DMS53 (cell line): ENCODE measurements around the gene MPG.
"Not testable (repeated sequence)": the region's sequence is repeated elsewhere in the genome, so short reads cannot be mapped to it uniquely, and the experiment has no call there.

Source experiments
- DNase-seq: peaks from one replicate; lab custom pipeline; 2025; lab: John Stamatoyannopoulos, UW

Gene MPG, protein sequence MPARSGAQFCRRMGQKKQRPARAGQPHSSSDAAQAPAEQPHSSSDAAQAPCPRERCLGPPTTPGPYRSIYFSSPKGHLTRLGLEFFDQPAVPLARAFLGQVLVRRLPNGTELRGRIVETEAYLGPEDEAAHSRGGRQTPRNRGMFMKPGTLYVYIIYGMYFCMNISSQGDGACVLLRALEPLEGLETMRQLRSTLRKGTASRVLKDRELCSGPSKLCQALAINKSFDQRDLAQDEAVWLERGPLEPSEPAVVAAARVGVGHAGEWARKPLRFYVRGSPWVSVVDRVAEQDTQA

DNA sequence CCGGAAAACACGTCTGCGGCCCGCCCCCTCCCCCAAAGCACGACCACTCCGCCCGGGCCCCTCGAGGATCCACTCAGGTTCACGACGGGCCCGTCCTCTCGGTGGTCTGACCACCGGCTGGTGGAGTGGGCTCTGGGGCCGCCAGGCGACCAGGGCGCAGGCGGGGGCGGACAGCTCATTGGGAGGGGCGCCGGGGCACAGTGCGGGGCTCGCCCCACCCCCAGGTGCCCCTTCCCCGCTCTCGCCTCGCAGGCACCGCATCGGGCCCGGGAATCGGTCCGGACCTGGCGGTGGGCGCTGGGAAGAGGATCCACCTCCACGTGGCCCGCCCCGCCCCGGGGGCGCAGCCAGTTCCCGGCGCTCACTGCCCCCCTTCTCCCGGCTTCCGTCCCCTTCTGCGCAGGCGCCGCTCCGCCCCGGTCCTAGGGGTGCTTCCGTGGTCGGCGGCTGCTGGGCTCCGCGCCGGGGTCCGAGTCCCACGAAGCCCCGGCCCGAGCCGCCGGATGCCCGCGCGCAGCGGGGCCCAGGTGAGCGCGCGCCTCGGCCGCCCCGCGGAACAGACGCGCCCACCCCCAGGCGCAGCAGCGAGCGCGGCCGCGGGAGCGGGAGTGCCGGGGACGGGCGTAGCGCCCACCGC, at the start of gene MPG:
TSS of gene MPG (plus strand) at position 419 of the 637 bp plus-strand sequence. CDS start at position 504, 85 bp downstream.
- DNase-seq, result peak; percentile 84

DNA sequence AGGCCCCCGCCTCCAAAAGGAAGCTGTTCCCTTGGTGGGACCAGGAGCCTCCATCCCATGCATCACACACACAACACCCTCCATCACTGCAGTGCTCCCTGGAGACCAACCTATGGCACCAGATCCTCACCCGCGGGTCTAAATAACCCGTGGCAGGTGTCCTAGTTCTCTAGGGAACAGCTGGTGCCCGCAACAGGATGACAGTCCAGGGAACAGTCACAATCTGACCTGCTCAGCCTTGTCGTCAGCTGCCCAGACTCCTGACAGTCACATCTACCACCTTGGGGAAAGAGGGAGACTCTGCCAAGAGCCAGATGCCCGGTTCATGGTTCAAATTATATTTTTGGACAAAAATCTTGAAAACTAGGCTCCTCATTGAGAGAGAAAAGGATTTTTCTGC, 47.4 kb upstream of the MPG start:
- peak; percentile 35 for DNase-seq

DNA sequence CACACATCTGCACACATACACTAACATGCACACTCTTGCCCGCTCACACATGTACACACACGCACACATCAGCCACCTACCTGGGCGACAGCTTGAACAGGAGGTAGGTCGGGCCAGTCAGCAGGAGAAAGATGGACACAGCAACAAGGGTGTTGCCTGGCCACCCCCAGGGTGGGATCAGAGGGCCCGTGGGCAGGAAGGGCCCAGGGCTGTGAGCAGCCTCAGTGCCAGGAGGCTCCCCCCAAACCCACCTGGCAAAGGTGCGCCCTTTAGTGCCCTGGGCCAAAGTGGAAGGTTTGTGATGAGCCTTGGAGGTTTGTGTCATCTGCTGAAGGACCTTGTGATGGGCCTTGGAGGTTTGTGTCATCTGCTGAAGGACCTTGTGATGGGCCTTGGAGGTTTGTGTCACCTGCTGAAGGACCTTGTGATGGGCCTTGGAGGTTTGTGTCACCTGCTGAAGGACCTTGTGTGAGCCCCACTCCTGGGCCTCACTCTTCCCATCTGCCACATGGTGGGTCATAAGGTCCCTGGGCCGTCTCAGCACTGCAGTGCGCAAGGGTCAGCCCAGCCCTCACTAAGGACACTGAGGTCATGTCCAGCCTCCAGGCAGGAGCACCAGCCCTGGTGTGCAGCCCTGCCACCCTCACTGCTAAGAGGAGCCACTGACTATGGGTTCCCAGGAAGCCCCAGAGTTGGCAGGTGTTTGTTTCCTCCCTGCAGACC, 44.7 kb upstream of the MPG start:
- not testable (repeated sequence) for DNase-seq

DNA sequence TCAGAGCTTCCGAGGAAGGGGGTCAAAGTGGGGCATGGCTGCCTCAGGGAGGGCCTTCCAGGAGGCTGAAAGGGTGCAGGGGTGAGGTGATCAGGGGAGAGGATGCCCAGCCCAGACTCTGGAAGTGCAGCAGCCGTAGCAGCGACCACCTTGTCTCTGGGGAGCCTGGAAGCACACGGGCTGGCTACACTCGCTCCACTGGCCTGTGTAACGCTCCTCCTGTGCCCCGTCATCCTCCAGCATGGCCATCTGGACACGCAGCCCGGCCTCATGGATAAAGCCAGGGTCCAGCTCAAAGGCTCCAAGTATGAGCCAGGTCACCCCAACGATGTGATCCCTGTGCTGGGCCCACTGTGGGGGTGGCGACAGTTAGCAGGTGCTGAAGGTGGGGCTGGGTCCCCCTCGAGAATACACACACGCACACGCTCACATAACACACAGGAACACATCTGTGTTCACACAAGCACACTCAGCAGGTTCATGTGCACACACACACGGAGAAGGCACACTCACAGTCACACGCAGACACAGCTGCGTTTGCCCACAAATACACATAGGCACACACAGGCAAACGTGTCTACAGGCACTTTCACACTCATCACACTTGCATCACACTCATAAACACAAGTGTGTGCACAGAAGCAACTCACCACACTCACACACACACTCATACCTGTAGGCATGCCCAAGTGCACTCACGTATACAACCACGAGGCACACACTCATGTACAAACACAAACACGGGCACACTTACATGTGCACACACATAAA, 44.0 kb upstream of the MPG start:
- no peak for DNase-seq

DNA sequence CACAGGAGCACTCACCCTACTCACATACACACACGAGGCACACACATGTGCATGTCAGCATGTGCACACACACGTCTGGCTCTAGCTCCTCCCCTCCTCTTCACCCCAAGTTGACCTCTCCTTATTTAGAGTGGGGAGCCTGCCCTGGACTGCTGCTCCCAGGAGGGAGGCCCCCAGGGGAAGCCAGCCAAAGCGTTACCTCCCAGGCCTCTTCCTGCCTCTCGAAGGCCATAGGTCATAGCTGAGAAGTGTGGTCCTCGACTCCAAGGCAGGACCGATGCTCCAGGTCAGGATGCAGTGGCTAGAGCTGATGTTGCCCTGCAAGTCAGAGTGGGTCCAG, 43.4 kb upstream of the MPG start:
- DNase-seq, result no peak

DNA sequence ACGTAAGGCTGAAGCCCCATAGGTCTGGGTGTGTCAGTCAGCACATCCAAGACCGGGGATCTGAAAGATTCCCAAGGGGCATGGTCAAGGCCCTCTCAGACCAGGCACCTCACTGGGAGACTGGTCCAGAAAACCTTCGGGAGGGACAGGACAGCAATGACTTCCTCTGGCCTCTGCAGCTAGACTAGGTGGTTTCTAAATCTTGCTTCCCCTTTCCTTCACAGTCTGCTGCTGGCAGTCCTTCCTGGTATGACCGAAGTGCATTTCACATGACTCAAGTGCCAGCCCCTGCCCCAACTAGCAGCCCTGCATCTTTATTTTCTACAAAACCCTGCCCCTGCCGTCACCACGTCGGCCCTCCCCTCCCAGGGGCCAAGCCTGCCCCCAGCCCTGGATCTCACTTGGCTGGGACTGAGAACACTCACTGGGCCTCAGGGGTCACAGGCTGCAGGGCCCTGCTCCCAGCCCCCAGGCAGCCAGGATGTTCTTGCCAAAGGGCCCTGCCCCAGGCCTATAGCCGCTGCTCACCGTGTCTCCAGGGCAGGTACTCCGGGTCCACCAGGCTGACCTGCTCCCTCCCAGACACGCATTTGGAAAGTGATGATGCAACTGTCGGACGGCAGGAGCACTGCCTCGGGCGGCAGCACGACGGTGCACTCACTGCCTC, 42.9 kb upstream of the MPG start:
- DNase-seq, result no peak

DNA sequence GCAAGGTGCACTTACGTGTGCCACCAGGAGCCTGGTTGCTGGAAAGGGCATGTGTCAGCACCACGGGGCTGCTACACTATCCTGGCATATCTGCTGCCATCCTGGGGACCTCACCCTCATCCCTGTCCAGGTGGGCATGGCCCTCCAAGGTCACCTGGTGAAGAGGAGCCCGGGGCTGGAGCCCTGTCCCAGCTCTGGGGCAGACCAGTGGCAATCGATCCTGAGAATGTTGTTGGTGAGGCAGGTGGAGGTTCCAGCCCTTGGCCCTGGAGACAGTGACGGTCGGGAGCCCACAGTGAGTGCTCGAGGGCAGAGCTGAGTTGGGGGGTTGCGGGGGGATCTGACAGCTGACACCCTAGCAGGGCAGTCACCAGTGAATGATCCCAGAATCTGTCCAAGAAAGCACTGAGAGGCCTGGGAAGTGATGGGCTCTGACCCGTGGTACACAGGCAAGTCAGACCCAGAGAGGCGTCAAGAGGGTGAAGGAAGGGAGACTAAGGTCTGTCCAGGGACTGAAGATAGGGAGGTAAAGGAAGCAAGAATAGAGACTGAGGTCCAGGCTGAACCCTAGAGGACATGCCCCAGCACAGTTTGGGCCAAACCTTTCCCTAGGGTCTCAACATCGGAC, 42.2 kb upstream of the MPG start:
- DNase-seq, result no peak

DNA sequence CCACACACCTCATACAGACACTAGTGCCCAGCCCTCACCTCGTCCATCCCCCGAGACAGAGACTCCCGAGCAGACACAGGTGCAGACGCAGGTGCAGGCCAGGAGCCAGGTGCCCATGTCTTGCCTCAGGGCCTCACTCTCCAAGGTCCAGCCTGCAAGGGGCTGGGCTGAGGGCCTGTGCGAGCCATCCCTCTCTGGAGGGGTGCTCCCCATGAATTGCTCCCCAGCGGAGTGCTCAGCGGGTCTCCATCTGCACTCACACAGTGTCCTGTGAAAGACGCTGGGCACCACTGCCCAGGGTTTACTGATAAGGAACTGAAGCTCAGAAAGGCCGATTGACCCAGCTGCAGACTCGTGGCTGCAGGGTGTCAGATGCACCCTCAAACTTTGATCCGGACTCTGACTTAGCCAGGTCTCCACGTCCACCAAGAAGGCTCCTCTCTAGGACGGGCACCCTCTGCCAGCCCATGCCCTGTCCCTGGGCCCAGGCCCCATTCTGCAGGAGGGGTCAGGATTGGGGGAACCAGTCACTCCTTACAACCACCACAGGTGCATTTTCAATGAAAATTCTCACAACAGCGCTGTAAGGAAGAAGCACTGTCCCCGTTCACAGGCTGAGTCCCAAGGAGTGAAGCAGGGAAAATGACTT, 41.6 kb upstream of the MPG start:
- DNase-seq, result no peak

DNA sequence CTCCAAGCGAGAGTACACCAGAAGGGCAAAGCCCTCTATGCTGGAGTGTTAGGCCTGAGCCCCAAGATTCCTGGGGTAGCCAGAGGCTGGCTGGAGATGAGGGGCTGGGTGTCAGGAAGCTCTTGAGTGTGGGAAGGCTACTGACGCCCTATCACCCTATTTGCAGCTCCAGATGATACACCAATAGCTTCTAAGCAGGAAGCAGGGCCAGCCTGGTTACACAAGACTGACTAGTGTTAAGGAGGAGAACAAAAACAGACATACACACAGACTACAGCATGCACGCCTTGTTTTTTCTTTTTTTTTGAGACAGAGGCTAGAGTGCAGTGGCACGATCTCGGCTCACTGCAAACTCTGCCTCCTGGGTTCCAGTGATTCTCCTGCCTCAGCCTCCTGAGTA, 40.5 kb upstream of the MPG start:
- no peak for DNase-seq

DNA sequence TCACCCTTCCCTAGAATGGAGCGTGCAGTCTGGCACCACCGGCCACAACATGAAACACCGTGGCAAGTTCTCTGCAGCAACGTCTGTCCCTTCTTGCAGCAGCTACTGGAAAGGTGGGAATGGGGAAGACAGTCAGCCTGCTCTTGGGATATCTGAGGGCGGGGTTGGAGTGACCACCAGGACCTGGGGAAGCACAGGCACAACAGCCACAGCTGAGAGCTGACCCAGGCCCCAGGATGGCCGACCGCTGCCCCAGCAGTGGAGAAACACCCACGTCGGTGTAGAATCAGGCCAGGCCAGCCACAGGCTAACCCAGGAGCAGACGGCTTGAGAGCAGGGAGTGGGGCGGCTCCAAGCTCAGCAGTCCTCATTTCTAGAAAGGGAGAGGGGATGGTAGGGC, 39.8 kb upstream of the MPG start:
- DNase-seq, result not testable (repeated sequence)

DNA sequence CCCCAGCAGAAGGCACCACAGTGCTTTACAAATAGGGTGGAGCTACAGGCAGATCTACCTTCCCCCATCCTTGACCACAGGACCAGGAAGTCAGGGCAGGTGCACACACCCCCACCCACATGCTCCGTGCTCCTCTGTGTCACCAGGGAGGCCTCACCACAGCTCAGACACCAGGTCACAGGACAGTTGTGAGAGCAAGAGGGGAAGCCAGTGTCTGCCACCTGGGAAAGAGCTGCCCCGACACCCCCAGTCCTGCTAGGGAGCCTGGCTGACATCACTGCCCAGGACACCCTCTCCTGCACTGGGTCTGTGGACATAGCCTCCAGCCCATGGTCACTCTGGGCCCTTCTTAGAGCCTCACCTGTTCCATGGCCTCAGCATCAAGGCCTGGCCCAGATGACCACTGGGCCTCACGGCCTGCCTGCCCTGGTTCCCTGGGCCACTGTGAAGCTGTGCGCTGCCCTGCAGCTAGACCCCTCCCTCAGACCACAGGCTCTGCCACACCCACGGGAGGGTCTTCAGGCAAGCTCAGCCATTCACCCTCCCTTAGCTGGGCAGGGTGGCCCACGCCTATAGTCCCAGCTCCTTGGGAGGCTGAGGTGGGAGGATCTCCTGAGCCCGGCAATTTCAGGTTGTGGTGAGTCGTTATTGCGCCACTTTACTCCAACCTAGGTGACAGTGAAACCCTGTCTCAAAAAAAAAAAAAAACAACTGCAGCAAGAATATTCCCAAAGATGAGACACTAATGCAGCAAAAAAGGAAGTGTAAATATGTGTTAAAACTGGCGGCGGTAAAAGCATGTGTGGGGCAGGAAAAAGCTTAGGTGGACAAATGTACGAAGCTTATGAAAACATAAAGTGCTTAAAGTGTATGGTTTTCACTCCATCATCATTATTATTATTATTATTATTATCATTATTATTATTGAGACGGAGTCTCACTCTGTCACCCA, 38.8 kb upstream of the MPG start:
- peak; percentile 92 for DNase-seq

DNA sequence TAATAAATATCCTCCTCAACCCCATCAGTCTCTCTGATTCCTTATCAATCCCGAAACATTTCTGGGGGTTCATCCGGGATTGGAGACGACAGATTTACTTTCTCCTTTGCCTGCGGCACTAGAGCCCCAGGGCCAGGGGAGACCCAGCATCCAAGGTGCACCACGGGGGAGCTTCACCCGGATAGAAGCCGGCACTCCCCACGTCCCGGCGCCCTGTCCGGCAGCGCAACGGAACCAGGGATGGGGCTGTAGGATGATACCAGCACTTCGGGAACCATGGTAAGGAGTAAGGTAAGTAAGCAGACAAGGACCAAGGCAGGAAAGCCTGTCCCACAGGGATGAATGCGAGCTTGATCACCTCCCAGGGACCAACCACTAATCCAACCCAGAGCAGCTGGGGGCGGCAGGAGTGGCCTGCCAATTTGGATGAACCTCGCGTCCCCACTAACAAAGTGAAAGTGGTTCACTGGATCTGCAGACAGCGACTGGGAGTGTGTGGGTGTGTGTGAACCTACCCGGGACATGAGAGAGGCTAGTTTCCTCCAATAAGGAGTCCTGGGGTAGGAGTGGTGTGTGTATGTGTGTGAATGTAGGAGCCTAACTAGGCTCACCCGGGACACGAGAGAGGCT, 36.5 kb upstream of the MPG start:
- no peak for DNase-seq

DNA sequence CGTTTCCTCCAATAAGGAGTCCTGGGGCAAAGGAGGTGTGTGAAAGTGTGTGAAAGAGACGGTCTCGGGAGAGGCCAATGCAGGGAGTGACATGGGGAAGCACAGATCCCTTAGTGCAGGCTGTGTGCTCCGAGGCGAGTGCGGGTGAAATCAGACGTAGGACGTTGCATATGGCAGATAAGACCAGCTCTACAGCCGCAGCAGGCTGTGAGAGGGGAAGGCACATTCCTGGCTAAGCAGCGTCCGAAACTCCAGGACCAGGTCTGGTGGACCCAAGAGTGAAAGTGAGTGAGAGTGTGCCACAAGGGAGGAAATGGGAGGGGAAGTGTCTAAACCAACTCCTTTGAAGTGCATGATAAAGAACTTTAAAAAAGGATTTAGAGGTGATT, 36.0 kb upstream of the MPG start:
- no peak for DNase-seq

DNA sequence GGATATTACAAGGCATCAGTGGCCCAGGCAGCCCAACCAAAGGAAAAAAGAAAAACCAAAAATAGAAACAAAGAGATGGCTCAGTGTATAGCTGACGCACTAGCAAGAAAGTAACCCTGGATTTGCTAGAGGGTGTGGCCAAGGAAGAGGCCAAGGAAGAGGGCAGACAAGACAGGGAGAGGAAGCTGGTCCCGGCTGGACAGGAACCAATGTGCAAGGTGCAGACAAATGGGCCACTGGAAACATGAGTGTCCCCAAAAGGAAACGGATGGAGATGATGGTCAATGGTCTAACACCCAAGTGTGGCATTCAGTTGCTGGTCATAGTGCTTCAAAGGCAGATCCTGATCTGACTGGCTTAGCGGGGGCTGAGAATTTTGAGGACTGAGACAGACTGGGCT, 35.3 kb upstream of the MPG start:
- no peak for DNase-seq

DNA sequence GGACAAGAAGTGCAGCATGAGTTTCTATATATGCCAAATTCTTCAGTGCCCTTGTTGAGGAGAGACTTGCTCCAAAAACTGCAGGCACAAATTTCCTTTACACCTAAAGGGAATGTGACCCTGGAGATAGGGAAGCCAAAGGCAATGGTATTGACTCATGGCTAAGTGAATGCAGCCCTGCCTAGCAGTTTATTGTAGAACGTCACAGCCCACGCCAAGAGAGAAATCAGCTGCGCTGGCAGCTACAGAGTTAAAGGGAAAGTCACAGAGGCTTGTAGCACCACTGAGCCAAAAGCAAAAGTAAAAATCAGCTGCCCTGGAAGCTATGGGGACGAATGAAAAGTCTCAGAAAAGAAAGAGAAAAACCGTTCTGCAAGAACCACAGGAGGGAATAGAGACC, 34.7 kb upstream of the MPG start:
- no peak for DNase-seq

DNA sequence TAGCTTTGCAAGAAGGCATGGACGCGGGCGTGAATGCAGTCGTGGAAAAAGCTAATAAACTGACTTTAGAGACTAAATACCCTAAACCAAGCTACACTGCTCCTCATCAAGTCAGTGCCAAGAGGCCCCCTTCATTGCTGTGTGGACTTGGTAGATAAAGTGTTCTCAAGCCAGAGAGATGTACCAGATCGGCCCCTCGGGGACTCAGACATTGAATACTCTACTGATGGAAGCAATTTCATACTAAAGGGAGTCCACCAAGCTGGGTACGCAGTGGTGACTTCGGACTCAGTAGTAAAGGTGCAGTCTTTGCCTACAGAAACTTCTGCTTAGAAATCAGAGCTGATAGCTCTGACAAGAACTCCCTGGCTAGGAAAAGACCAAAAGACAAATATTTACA, 33.4 kb upstream of the MPG start:
- no peak for DNase-seq

DNA sequence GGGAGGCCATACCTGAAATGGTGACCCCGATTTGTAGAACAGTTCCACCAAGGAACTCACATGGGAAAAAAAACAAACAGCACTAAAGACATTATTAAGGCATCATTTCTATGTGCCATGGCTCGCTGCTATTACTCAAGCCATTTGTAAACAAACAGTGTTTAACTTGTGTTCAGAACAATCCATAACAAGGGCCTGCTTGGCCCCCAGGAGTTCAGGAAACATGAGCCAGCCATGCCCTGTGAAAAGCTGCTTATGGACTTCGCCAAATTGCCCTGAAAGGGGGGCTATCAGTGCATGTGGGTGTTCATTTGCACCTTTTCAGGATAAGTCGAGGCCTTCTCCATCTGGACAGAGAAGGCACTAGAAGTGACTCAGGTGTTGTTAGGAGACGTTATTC, 32.6 kb upstream of the MPG start:
- peak; percentile 69 for DNase-seq

DNA sequence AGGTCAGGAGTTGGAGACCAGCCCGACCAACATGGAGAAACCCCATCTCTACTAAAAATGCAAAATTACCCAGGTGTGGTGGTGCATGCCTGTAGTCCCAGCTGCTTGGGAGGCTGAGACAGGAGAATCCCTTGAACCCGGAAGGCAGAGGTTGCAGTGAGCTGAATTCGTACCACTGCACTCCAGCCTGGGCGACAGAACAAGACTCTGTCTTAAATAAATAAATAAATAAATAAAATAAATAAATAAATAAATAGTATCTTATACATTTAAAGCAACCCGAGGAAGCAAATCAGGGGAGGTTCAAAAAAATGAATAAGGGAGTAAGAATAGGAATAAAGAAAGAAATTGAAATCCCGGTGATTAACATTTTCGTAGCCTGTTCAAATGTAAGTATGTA, 31.5 kb upstream of the MPG start:
- DNase-seq, result not testable (repeated sequence)

DNA sequence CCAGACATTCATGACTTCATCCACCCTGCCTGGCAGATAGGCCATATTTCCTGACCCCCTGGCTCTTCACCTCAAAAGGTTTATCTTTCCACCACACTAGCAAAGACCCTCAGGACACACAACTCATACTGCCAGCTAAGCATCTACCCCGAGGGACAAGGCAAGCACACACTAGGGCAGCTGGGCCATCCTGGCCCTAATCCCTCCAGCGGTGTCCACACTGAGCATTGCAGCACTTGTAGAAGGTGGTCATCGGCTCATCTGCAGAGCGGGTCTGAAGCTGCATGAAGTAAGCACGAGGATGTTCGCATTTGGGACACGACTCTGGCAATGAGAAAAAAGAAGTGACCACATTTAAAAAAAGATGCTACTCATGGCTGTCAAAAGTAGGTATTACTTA, 30.8 kb upstream of the MPG start:
- no peak for DNase-seq
